DOHH2 (cell line): Measurements from ENCODE around the gene CCNA2.

Experiments
- CTCF ChIP-seq: fragments of 200-600 bp; sonication (generic); IDR thresholded peaks from one replicate; pipeline ENCODE4 v1.5.1; 2014; ENCODE audit warnings: antibody characterized with exemption, mild to moderate bottlenecking, low read depth, low read length; ENCODE audit not compliant: poor library complexity, severe bottlenecking
- EZH2phosphoT487 ChIP-seq: fragments of 200-600 bp; sonication (generic); IDR thresholded peaks from 2 replicates; pipeline ENCODE4 v1.6.1; 2017; ENCODE audit warnings: borderline replicate concordance, mild to moderate bottlenecking, antibody characterized with exemption, low read length, moderate library complexity, mixed read lengths

DNA sequence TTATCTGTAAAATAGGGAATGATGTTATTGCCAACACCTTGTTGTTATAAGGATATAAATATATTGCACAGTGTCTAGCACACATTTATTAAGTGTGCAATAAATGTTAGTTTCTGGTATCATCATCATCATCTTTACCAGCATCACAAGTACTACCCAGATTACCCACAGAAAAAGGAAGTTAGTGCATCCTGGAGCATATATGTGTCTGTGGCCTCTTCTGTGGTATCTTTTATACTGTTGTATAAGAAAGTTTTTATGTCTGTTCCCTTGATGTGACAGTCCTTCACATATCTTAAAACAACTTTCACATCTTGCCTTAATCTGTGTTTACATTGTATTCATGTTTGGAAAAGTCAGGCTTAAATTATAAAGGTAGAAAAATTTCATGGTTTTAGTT, 12.6 kb downstream of the CCNA2 start:
- TF ChIP-seq CTCF (no peak), EZH2phosphoT487 (no peak)
